ENCODE data around the gene CCDC17.

- TF ChIP-seq CTCF (IDR thresholded peaks at IDR 0.05; ENCODE audit: insufficient read depth, low read depth, low read length) (no peak), EZH2 (IDR thresholded peaks at IDR 0.05; ENCODE audit: insufficient read depth, low read length) (no peak)
Observed at GRCh38 chr1:45621895-45622523, 1.8 kb downstream of the CCDC17 start.

Measured in astrocyte (in vitro differentiated cells and primary cell).